HCT116 (cell line): Measurements from ENCODE around the gene ZNF836. TPM values are rescaled to one million over a fixed set of nuclear protein-coding genes. Genes with fewer than 3 reads are reported as not detected.

ENCODE experiments used
- total RNA-seq: library from RNA; stranded (reverse); gene quantifications from one replicate; pipeline ENCODE4 v1.2.1, GENCODE V29; 2021; ENCODE audit not compliant: unreplicated experiment

Gene ZNF836
- total RNA-seq, 1 experiment from 2014 or later = not detected

Other genes with a start within 250 kb of the ZNF836 start
- gene ZNF613, start 244.1 kb downstream of the ZNF836 start, total RNA-seq = 2.2 TPM
- gene ZNF350, start 184.8 kb downstream of the ZNF836 start, total RNA-seq = 2.3 TPM
- gene ZNF615, start 163.4 kb downstream of the ZNF836 start, total RNA-seq = 1.6 TPM
- gene ZNF614, start 143.2 kb downstream of the ZNF836 start, total RNA-seq = 3.6 TPM
- 0.64 TPM for gene ZNF432, start 122.8 kb downstream of the ZNF836 start, total RNA-seq
- gene ZNF841, start 75.9 kb downstream of the ZNF836 start, total RNA-seq = 0.10 TPM
- gene ZNF616, start 31.7 kb downstream of the ZNF836 start, total RNA-seq = 9.7 TPM
- 266 TPM for gene PPP2R1A, start 18.4 kb upstream of the ZNF836 start, total RNA-seq
- gene ZNF766, start 98.0 kb upstream of the ZNF836 start, total RNA-seq = 17.9 TPM
- gene ZNF480, start 125.5 kb upstream of the ZNF836 start, total RNA-seq = 11.5 TPM
- not detected for gene ZNF610, start 164.6 kb upstream of the ZNF836 start, total RNA-seq
- not detected for gene ZNF880, start 198.3 kb upstream of the ZNF836 start, total RNA-seq
- gene ZNF528, start 226.2 kb upstream of the ZNF836 start, total RNA-seq = not detected